GM23248 (cell line): ENCODE data around the gene RRN3. TPM values are rescaled to one million over a fixed set of nuclear protein-coding genes. Genes with fewer than 3 reads are reported as not detected.
"Not testable (repeated sequence)": the region's sequence is repeated elsewhere in the genome, so short reads cannot be mapped to it uniquely, and the experiment has no call there.

Experiments used
- DNase-seq: peaks from one replicate; pipeline ENCODE4 v3.0.0-alpha.2; 2015
- H2AFZ ChIP-seq: fragments of 200-600 bp; sonication (generic); 2 replicates; pipeline ENCODE4 v1.6.1; 2016; ENCODE audit warnings: antibody characterized with exemption
- H3F3A ChIP-seq: fragments of 200-600 bp; sonication (generic); 2 replicates; pipeline ENCODE4 v1.6.1; 2016; ENCODE audit warnings: mild to moderate bottlenecking, antibody characterized with exemption, mixed run types; ENCODE audit not compliant: insufficient read depth
- H3K27ac ChIP-seq: fragments of 200-600 bp; sonication (generic); 2 replicates; pipeline ENCODE4 v1.5.1; 2016; ENCODE audit warnings: mild to moderate bottlenecking
- H3K27me3 ChIP-seq: fragments of 200-600 bp; sonication (generic); replicated peaks from 2 replicates; pipeline ENCODE4 v1.6.1; 2016; ENCODE audit warnings: mild to moderate bottlenecking; ENCODE audit not compliant: insufficient read depth
- H3K36me3 ChIP-seq: fragments of 200-600 bp; sonication (generic); 2 replicates; pipeline ENCODE4 v1.6.1; 2016; ENCODE audit warnings: low read depth, mild to moderate bottlenecking
- H3K4me1 ChIP-seq: fragments of 200-600 bp; sonication (generic); 2 replicates; pipeline ENCODE4 v1.6.1; 2016; ENCODE audit warnings: mild to moderate bottlenecking; ENCODE audit not compliant: insufficient read depth
- H3K4me2 ChIP-seq: fragments of 200-600 bp; sonication (generic); one replicate; pipeline ENCODE4 v1.6.1; 2016; ENCODE audit warnings: mild to moderate bottlenecking; ENCODE audit not compliant: unreplicated experiment
- H3K4me3 ChIP-seq: fragments of 200-600 bp; sonication (generic); 2 replicates; pipeline ENCODE4 v1.5.1; 2016; ENCODE audit warnings: mild to moderate bottlenecking
- H3K79me2 ChIP-seq: fragments of 200-600 bp; sonication (generic); 2 replicates; pipeline ENCODE4 v1.6.1; 2016; ENCODE audit warnings: mild to moderate bottlenecking; ENCODE audit not compliant: insufficient read depth
- H3K9ac ChIP-seq: fragments of 200-600 bp; sonication (generic); 2 replicates; pipeline ENCODE4 v1.6.1; 2016; ENCODE audit warnings: mild to moderate bottlenecking
- H3K9me2 ChIP-seq: fragments of 200-600 bp; sonication (generic); 2 replicates; pipeline ENCODE4 v1.6.1; 2016; ENCODE audit warnings: mixed run types, mild to moderate bottlenecking, moderate library complexity; ENCODE audit not compliant: insufficient read depth
- H3K9me3 ChIP-seq: fragments of 200-600 bp; sonication (generic); one replicate; pipeline ENCODE4 v1.6.1; 2017; ENCODE audit warnings: low read depth
- H4K20me1 ChIP-seq: fragments of 200-600 bp; sonication (generic); 2 replicates; pipeline ENCODE4 v1.6.0; 2016; ENCODE audit not compliant: insufficient read depth
- WGBS, 2 experiments: methylation state at CpG; one replicate each; pipeline ENCODE4 v1.1.6; 2015 to 2017; ENCODE audit warnings: low lambda C conversion rate in 2 of 2, low coverage in 1 of 2; ENCODE audit errors: missing lambda C conversion rate in 2 of 2; 5-methylcytosine and 5-hydroxymethylcytosine counted together
- in situ Hi-C: fragments of 300-500 bp; cut with MboI; formaldehyde crosslinking; loops from 2 replicates; pipeline ENCODE4 v1.15.0; 2020
- microRNA counts: library from miRNA; unstranded; fragments of <30 nt; microRNA quantifications from one replicate; lab custom pipeline; 2016
- microRNA-seq: library from miRNA; unstranded; fragments of <30 nt; microRNA quantifications from one replicate; pipeline ENCODE4, GENCODE V29; 2016; ENCODE audit warnings: borderline number of aligned reads
- polyA plus RNA-seq: library from polyadenylated mRNA; unstranded; fragments of >200 nt; fragmentation: Nextera tagmentation; extraction: Ambion mirVana; gene quantifications from 2 replicates; pipeline ENCODE4 v1.2.1, GENCODE V29; 2016
- small RNA-seq: library from RNA; depleted of rRNA; stranded (forward); fragments of <200 nt; gene quantifications from one replicate; pipeline ENCODE3, GENCODE V24; 2014; ENCODE audit warnings: low read depth, low replicate concordance
- total RNA-seq: library from RNA; depleted of rRNA; stranded (reverse); fragments of >200 nt; shearing (Covaris generic); gene quantifications from 2 replicates; pipeline ENCODE4 v1.2.3, GENCODE V29; 2014; rRNA removed

Gene RRN3
- total and polyA plus RNA-seq, 2 experiments from 2014 or later: 24.8 to 36.2 TPM

GRCh38 chr16:15016951-15017580 lies 77.0 kb downstream of the RRN3 start:
- H3K9me2 ChIP-seq, H3K9me3 ChIP-seq, H3K27me3 ChIP-seq, H3K4me3 ChIP-seq, in situ Hi-C loops, H4K20me1 ChIP-seq, H2AFZ ChIP-seq: not testable (repeated sequence)
- Histone ChIP-seq H3K4me1 (peaks cover 47% of the 10 kb centered on the region), H3K27ac (peak overlapping the region; percentile 86), H3F3A (peaks cover 59% of the 10 kb centered on the region), H3K36me3 (peaks cover 29% of the 10 kb centered on the region), H3K79me2 (peaks cover 38% of the 10 kb centered on the region), H3K4me2 (peak overlapping the region; percentile 57), H3K9ac (peak overlapping the region; percentile 16)
- WGBS, 2 experiments: 4 to 6% methylated on average over 4 of the region's 4 CpGs
- peak; percentile 88 for DNase-seq

- H3K4me2 ChIP-seq: peak overlapping the region; percentile 57
- H3K79me2 ChIP-seq: peaks cover 32% of the 10 kb centered on the region
- peak; percentile 37 for DNase-seq
- H4K20me1 ChIP-seq, H2AFZ ChIP-seq, H3K4me3 ChIP-seq, in situ Hi-C loops, H3K27me3 ChIP-seq, H3K9me2 ChIP-seq, H3K9me3 ChIP-seq: not testable (repeated sequence)
- H3K9ac ChIP-seq: peak overlapping the region; percentile 16
- WGBS, 2 experiments: 69 to 73% methylated on average over 4 of the region's 4 CpGs
- H3K36me3 ChIP-seq: peaks cover 27% of the 10 kb centered on the region
- H3K27ac ChIP-seq: peak overlapping the region; percentile 86
- peaks cover 40% of the 10 kb centered on the region for H3K4me1 ChIP-seq
- peaks cover 52% of the 10 kb centered on the region for H3F3A ChIP-seq
Measured at GRCh38 chr16:15016354-15016753, 77.7 kb downstream of the RRN3 start.

- H2AFZ ChIP-seq, H3K9ac ChIP-seq, H3K9me3 ChIP-seq, H3K4me3 ChIP-seq, DNase-seq, H3K9me2 ChIP-seq, H3K27me3 ChIP-seq, H4K20me1 ChIP-seq, in situ Hi-C loops: not testable (repeated sequence)
- WGBS, 2 experiments: 90 to 93% methylated on average over 3 of the region's 3 CpGs
- H3F3A ChIP-seq: peaks cover 51% of the 10 kb centered on the region
- H3K4me2 ChIP-seq: peak overlapping the region; percentile 57
- H3K4me1 ChIP-seq: peaks cover 37% of the 10 kb centered on the region
- H3K79me2 ChIP-seq: peaks cover 27% of the 10 kb centered on the region
- peaks cover 34% of the 10 kb centered on the region for H3K36me3 ChIP-seq
- H3K27ac ChIP-seq: peak overlapping the region; percentile 86
Measured at GRCh38 chr16:15015671-15016070, 78.4 kb downstream of the RRN3 start.

- Histone ChIP-seq H3K36me3 (peaks cover 42% of the 10 kb centered on the region), H3F3A (peaks cover 61% of the 10 kb centered on the region), H3K4me1 (peaks cover 37% of the 10 kb centered on the region), H3K79me2 (peaks cover 34% of the 10 kb centered on the region)
- in situ Hi-C loops, H3K9ac ChIP-seq, H3K9me2 ChIP-seq, DNase-seq, H3K27ac ChIP-seq, H3K4me3 ChIP-seq, H4K20me1 ChIP-seq, H2AFZ ChIP-seq, H3K9me3 ChIP-seq, H3K4me2 ChIP-seq, H3K27me3 ChIP-seq: not testable (repeated sequence)
- 92 to 96% methylated on average over 9 to 10 of the region's 10 CpGs for WGBS, 2 experiments
Measured at GRCh38 chr16:15012941-15013340, 81.1 kb downstream of the RRN3 start.

MicroRNAs encoded within 50 kb of the gene (microRNA counts, 767-probe panel; counts per million panel counts)
- 447 counts per million, percentile 86 among the panel's probes with 10 or more counts for microRNA hsa-miR-1972 (lab: Ali Mortazavi, UCI)

Small RNA genes lying within 50 kb of the gene (microRNA-seq; reads per million reads assigned to microRNA genes)
- not detected for gene MIR1972-1
- gene MIR6511B2: not detected

Small RNA genes lying within 50 kb of the gene (small RNA-seq; reads per million reads assigned to genes)
- not detected for gene MIR1972-1

Other genes starting within 250 kb of the RRN3 start
- gene NPIPA1, start 156.8 kb downstream of the RRN3 start, total RNA-seq: 73.2 and 78.5 TPM in 2 replicates
- 29.8 and 41.1 TPM in 2 replicates for gene NPIPA1, start 156.8 kb downstream of the RRN3 start, polyA plus RNA-seq
- gene PDXDC1, start 119.2 kb downstream of the RRN3 start, total RNA-seq: 63.9 and 73.1 TPM in 2 replicates
- 57.8 and 61.1 TPM in 2 replicates for gene PDXDC1, start 119.2 kb downstream of the RRN3 start, polyA plus RNA-seq
- 61.2 and 71.3 TPM in 2 replicates for gene NTAN1, start 38.2 kb downstream of the RRN3 start, total RNA-seq
- gene NTAN1, start 38.2 kb downstream of the RRN3 start, polyA plus RNA-seq: 108 and 112 TPM in 2 replicates